Measurements from ENCODE around the gene ISX.

DNA sequence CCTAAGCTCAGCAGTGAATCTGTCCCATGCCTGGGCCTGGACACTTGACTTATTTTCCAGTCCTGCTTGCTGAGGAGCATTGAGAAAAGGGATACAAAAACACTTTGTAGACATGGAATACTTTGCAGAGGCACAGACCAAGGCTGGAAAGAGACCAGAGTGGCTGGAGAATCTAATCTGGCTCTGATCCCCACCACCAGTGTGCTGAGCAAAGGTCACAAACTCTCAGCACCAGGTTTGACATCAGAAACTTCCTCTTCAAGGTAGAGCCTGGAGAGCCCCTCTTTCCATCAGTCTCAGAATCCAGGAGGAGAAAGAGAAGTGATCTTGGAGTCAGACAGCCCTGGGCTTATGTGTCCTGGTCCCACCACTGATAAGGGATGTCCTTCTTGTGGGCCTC lies 53.5 kb downstream of the ISX start:
- TF ChIP-seq, protein P1, sequence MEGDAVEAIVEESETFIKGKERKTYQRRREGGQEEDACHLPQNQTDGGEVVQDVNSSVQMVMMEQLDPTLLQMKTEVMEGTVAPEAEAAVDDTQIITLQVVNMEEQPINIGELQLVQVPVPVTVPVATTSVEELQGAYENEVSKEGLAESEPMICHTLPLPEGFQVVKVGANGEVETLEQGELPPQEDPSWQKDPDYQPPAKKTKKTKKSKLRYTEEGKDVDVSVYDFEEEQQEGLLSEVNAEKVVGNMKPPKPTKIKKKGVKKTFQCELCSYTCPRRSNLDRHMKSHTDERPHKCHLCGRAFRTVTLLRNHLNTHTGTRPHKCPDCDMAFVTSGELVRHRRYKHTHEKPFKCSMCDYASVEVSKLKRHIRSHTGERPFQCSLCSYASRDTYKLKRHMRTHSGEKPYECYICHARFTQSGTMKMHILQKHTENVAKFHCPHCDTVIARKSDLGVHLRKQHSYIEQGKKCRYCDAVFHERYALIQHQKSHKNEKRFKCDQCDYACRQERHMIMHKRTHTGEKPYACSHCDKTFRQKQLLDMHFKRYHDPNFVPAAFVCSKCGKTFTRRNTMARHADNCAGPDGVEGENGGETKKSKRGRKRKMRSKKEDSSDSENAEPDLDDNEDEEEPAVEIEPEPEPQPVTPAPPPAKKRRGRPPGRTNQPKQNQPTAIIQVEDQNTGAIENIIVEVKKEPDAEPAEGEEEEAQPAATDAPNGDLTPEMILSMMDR (IDR thresholded peaks at IDR 0.05) = no peak
- TF ChIP-seq POLR2A (IDR thresholded peaks at IDR 0.05) = no peak
